ENCODE measurements around the gene SRSF12.
"Not testable (repeated sequence)": the region's sequence is repeated elsewhere in the genome, so short reads cannot be mapped to it uniquely, and the experiment has no call there.

The SRSF12 gene

GRCh38 chr6:89139509-89140346 lies 21.9 kb upstream of the SRSF12 start:
- no peak for DNase-seq (ENCODE audit: low spot score)
- Histone ChIP-seq H3K4me3 (no peak overlapping the region), H3K27ac (no peak overlapping the region)
- no peak for TF ChIP-seq CTCF (IDR thresholded peaks at IDR 0.05)

- TF ChIP-seq CTCF (IDR thresholded peaks at IDR 0.05) = no peak
- no peak overlapping the region for H3K4me3 ChIP-seq
- no peak for DNase-seq (ENCODE audit: low spot score)
- no peak overlapping the region for H3K27ac ChIP-seq
Observed at GRCh38 chr6:89138173-89138572, 20.3 kb upstream of the SRSF12 start.

GRCh38 chr6:89134723-89135122 lies 16.9 kb upstream of the SRSF12 start:
- Histone ChIP-seq H3K4me3 (no peak overlapping the region), H3K27ac (no peak overlapping the region)
- no peak for DNase-seq (ENCODE audit: low spot score)
- no peak for TF ChIP-seq CTCF (IDR thresholded peaks at IDR 0.05)

- TF ChIP-seq CTCF (IDR thresholded peaks at IDR 0.05) = no peak
- no peak for DNase-seq (ENCODE audit: low spot score)
- Histone ChIP-seq H3K27ac (no peak overlapping the region), H3K4me3 (no peak overlapping the region)
Observed at GRCh38 chr6:89133981-89134380, 16.1 kb upstream of the SRSF12 start.

- DNase-seq (ENCODE audit: low spot score) = no peak
- no peak for TF ChIP-seq CTCF (IDR thresholded peaks at IDR 0.05)
- no peak overlapping the region for H3K27ac ChIP-seq
- H3K4me3 ChIP-seq = no peak overlapping the region
Observed at GRCh38 chr6:89132057-89132456, 14.2 kb upstream of the SRSF12 start.

- H3K27ac ChIP-seq = no peak overlapping the region
- no peak for TF ChIP-seq CTCF (IDR thresholded peaks at IDR 0.05)
- H3K4me3 ChIP-seq = no peak overlapping the region
- no peak for DNase-seq (ENCODE audit: low spot score)
Observed at GRCh38 chr6:89131599-89131998, 13.7 kb upstream of the SRSF12 start.

GRCh38 chr6:89128256-89128671 lies 10.4 kb upstream of the SRSF12 start:
- DNase-seq (ENCODE audit: low spot score); H3K27ac ChIP-seq; H3K4me3 ChIP-seq: not testable (repeated sequence)

All from coronary artery (tissue), 2 donors.